Fibroblast of mammary gland (primary cell): Measurements from ENCODE around the gene LRRC28.

Source experiments
- DNase-seq: peaks from one replicate; pipeline ENCODE4 v3.0.0-alpha.2; 2010; ENCODE audit warnings: low read depth
- H3K4me3 ChIP-seq: 2 replicates; pipeline ENCODE4 v1.5.1; 2011; ENCODE audit warnings: low read depth, mild to moderate bottlenecking, low read length, moderate library complexity; ENCODE audit not compliant: control insufficient read depth
- CTCF ChIP-seq: conservative IDR thresholded peaks from 2 replicates; pipeline ENCODE4 v1.5.1; 2011; ENCODE audit warnings: low read depth, low read length, inconsistent platforms; ENCODE audit not compliant: control insufficient read depth, insufficient read depth

Gene LRRC28

GRCh38 chr15:99423186-99424130 lies 172.2 kb downstream of the LRRC28 start:
- H3K4me3 ChIP-seq = no peak overlapping the region
- no peak for DNase-seq
- no peak for TF ChIP-seq CTCF

- DNase-seq = no peak
- H3K4me3 ChIP-seq = no peak overlapping the region
- no peak for TF ChIP-seq CTCF
Observed at GRCh38 chr15:99424131-99424571, 172.9 kb downstream of the LRRC28 start.

- peak; percentile 85 for DNase-seq
Observed at GRCh38 chr15:99424978-99425656, 173.8 kb downstream of the LRRC28 start.

GRCh38 chr15:99425657-99426301 lies 174.5 kb downstream of the LRRC28 start:
- no peak overlapping the region for H3K4me3 ChIP-seq
- no peak for DNase-seq
- TF ChIP-seq CTCF = peak; percentile 10

More at GRCh38 chr15:99424978-99425656, 173.8 kb downstream of the LRRC28 start:
- no peak overlapping the region for H3K4me3 ChIP-seq
- no peak for TF ChIP-seq CTCF

GRCh38 chr15:99426431-99427105 lies 175.3 kb downstream of the LRRC28 start:
- no peak for DNase-seq
- no peak for TF ChIP-seq CTCF
- no peak overlapping the region for H3K4me3 ChIP-seq

- no peak for TF ChIP-seq CTCF
- no peak for DNase-seq
- H3K4me3 ChIP-seq = no peak overlapping the region
Observed at GRCh38 chr15:99427210-99427609, 175.9 kb downstream of the LRRC28 start.
